GM19468 (cell line): ENCODE data around the gene ARID4B.
"Not testable (repeated sequence)": the region's sequence is repeated elsewhere in the genome, so short reads cannot be mapped to it uniquely, and the experiment has no call there.

Source experiments
- ATAC-seq: cut with Tn5 transposase; IDR thresholded peaks from one replicate; pipeline ENCODE4 v1.9.1; 2021; ENCODE audit warnings: mild to moderate bottlenecking, moderate library complexity, moderate number of reproducible peaks; ENCODE audit not compliant: unreplicated experiment; ENCODE audit errors: extremely low read depth

ARID4B gene

DNA sequence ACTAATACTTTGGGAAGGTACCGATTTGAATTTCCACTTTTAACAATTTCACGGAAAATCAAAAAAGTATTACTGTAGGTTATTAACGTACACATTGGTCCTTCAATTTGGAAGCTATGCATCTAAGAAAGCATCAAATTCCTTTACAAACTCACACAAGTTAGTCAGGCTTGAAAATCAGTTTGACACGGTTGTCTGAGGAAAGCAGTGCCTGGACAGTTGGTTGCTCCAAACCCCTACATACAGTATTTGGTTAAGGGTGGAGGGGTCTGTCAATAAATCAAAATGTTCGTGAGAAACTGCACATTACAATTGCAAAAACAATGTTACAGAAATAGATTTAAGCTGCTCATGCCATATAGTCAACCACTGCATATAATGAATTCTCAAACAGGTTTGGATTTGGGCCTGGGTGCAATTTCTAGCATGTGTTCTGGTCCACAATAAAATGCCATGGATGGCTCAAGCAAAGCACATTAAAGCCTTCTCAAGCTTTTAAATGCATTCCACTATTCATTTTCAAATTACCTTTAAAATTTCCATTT lies 147.0 kb downstream of the ARID4B start:
- ATAC-seq, result no peak

DNA sequence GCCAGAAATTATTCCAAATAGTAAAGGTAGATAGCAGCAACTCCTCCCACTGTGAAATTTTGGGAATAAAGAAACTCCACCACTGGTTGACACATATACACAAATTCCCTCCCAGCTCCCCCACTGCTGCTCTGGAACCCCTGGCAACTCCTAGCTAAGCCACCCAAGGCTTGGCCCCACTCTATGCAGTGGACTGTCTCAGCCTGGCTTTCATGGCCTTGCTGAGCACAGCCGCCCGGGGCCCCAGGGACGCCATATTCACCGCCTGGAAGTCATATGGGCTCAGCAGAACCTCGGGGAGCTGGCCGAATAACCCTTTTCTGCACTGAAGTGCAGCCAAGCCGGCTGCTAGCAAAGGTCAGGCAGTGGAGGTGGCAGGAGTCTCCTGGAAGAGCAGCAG lies 151.5 kb downstream of the ARID4B start:
- no peak for ATAC-seq

DNA sequence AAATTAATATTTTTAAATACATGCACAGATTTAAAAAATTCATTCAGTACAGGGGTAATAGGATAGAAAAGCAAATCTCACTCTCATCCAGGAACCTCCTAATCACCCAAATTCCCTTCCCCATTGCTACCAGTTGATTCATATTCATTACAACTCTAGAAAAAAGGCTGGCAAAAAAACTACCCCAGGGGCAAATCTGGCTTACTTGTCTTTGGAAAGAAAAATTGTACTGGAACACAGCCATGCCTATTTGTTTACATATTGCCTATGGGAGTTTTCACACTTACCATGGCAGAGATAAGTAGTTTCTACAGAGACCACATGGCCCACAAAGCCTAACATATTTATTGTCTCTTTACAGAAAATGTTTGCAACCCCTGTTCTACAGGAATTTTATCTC lies 158.0 kb downstream of the ARID4B start:
- ATAC-seq, result no peak

DNA sequence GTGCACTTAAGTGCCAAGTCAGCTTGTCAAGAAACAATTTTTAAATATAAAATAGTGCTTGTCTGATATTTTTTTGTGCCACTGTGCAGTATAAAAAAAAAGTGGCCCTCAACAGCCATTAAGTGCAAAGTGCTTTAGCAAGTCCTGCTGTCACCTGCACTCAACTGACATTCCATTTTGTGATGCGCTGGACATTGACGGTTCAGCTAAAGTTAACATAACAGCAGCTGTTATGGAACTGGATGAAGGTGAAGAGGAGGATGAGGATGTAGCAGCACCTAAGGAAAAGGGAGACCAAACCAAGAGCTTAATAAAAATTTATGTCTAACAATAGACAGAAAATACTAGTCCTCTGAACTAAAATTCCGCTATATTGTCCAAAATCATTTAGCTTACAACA lies 159.6 kb downstream of the ARID4B start:
- ATAC-seq, result no peak

DNA sequence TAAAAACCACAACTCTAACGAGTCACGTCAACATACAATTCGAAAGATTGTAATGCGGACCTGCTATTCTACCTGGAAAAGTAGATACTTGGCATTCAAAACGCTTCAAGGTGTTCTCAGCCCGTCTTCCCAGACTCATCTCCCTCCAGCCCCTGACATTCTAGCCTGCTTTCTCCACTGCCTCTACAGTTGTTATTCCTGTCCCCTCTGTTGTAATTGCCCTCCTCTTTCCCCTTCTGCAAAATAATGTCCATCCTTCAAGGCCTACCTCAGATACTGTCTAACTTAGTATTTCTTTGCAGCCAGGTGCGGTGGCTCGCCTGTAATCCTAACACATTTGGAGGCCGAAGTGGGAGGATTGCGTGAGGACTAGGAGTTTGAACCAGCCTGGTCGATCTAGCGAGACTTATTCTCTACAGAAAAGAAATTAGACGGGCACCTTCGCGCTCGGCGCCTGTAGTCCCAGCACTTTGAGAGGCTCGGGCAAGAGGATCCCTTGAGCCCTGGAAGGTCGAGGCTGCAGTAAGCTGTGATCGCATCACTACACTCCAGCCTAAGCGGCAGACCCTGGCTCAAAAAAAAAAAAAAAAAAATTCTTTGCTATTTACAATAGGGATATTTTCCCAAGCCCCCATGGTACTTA lies 166.2 kb downstream of the ARID4B start:
- no peak for ATAC-seq

DNA sequence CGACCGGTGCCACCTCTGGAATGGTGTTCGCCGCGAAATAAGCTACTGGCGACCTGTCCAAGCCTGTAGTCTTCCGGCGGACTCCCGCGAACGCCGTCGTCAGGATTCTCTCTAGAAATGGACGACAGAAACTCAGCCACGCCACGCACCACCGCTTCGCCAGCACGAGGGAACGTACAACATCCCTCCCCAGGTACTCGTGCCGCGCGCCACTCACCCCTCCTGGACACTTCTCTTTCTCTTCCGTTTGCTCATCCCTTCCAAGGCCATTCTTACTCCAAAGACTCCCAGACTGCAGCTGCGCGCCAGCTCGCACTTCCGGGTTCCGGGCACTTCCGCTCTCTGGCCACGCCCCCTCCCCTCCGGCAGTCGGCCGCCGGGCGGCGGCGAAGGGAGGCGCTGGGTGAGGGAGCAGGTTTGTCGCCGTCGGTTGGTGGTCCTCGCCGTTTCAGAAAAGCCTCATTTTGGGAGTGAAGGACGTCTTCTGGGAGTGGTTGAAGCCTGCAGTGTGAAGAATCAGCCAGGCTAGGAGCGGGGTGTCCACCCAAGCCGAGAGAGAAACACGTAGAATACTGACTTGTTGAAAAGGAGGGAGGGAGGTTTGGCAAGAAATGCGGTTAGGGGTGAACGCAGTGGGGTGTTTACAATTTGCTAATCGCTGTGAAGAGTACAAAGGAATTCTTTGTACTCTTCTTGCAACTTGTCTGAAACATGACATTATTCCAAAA lies 166.9 kb downstream of the ARID4B start, which contains the start of gene RBM34:
Gene RBM34 (minus strand): TSS at position 294 of the 728 bp plus-strand sequence. CDS start 24 bp downstream, at position 270.
- ATAC-seq, result peak; percentile 58

DNA sequence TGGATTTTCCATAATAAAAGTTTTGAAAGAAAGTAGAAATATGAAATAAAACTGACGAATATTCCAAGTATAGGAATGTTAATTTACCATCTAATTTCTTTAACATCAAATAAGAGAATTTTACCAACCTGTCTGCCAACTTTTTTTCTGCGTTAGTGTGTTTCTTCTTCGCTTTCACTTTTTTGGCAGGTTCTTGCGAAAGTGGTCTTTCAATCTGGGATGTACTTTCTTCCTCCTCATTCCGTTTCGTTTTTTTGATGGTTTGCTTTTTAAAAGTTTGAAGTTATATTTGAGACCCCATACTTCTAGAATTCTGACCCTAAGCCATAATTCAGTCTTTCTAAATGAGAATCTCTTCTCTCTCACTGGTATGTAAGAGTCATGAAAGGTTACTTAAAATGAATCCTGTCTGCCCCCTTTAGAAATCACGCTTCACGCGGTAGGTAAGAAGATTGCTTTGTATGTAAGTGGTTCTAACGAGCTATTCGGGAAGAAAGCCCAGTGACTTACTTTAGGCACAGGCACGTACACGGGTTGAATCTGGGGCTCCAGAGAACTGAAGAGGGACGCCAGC lies 167.5 kb downstream of the ARID4B start:
- ATAC-seq, result no peak

DNA sequence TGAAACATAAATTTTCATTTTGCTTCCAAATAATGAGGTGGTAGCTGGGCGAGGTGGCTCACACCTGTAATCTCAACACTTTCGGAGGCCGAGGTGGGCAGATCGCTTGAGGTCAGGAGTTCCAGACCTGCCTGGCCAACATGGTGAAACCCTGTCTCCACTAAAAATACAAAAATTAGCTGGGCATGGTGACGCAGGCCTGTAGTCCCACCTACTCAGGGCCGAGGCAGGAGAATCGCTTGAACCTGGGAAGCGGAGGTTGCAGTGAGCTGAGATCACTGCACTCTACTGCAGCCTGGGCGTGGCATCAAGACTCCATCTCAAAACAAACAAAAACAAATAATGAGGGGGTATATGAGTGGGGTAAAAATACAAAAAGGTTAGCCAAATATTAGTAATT lies 168.0 kb downstream of the ARID4B start:
- not testable (repeated sequence) for ATAC-seq

DNA sequence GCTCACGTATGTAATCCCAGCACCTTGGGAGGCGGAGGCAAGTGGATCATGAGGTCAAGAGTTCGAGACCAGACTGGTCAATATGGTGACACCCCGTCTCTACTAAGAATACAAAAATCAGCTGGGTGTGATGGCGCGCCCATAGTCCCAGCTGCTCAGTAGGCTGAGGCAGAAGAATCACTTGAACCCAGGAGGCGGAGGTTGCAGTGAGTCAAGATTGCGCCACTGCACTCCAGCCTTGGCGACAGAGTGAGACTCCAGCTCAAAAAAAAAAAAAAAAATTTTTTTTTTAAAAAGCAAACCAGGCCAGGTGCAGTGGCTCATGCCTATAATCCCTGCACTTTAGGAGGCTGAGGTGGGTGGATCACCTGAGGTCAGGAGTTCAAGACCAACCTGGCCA lies 168.7 kb downstream of the ARID4B start:
- ATAC-seq, result not testable (repeated sequence)

DNA sequence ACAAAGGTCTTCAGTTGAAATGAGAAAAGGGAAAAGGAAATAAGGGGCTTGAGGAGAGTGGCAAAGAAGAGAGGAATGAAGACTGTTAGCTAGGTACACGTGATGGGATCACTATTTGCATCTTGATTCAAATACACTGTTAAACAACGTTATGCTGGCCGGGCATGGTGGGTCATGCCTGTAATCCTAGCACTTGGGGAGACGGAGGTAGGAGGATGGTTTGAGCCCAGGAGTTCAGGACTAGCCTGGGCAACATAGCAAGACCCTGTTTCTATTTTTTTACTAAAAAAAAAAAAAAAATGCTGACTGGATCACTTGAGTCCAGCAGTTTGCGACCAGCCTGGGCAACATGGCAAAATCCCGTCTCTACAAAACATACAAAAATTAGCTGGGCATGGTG lies 169.3 kb downstream of the ARID4B start:
- no peak for ATAC-seq

DNA sequence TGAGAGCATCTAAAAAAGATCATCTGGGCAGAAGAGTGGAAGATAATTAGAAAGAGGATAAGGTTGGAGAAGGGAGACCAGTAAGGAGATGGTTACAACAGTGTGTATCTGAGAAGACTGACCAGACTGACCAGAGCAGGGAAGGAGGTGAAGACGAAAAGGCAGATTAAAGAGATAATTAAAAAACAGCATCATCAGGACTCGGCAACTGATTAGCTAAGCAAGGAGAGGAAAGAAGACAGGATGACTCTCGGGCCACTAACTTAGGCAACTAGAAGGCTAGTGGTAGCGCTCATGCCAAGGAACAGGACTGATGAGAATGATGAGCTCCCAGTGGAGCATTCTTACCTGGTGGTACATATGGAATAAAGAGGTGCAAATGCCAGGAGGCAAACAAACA lies 170.8 kb downstream of the ARID4B start:
- ATAC-seq, result no peak

DNA sequence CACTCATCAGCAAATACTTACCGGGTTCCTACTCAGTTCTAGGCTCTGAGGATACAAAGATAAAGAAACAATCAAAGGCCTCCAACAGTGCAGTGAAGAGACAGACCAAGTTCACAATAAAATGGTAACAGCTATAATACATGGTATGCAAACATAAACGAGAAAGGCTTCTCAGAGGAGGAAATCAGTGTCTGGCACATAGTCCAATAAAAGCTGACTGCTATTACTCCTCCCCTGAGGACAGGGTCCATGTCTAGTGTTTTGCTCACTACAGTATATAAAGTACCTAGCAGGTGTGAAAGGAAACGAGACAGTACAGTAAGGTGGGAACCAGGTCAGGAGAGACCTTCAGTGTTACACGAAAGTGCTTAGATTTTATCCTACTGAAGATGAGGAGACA lies 171.2 kb downstream of the ARID4B start:
- ATAC-seq, result no peak

DNA sequence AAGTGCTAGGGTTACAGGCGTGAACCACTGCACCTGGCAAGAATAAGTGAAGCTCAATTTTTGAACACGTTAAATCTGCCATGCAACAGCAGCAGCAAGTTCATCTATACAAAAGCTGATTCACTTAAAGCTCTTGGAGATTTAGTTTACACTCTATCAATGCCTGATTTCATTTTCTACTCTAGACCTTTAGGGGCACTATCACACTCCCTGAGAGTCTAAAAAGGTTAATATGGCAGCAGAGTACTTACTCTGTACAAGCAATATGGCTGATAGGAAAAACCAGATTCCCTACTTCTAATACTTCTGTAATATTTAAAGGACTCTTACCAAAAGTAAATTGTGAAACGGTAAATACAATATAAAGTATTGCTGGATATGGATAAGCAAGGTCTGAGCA lies 171.7 kb downstream of the ARID4B start:
- no peak for ATAC-seq

DNA sequence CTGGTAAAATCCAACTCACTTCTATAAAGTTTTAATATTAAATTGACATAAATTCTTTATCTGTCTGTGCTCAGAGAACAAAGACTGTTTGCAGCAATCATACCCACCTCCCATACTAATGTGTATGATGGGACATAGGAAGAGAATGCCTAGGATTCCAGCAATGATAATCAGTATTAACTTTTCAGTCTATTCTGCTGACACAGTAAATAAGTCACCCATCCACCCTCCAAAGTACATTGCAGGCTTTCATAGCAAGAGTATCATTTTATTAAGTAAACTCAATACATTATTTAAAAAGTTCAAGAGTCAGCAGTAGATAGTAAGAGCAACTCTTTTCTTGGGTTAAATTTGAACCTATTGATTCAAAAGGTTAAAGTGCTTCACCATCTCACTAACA lies 175.7 kb downstream of the ARID4B start:
- ATAC-seq, result no peak

DNA sequence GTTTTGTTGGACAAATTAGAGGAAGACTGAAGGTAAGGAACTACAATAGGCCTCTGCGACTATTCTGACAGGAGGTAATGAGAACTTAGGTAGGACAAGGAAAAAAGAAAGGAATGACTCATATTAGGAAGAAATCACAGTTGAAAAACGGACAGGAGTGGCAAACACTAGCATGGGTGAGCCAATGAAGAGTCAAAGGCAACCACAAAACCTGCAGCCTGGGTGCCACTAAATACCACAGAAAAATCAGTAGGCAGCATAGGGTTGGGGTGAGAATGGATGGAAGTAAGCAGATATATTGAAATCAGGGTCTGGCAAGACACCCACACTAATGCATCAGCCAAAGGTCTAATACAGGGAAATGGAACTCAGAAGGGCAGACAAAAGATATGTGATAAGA lies 176.9 kb downstream of the ARID4B start:
- no peak for ATAC-seq

DNA sequence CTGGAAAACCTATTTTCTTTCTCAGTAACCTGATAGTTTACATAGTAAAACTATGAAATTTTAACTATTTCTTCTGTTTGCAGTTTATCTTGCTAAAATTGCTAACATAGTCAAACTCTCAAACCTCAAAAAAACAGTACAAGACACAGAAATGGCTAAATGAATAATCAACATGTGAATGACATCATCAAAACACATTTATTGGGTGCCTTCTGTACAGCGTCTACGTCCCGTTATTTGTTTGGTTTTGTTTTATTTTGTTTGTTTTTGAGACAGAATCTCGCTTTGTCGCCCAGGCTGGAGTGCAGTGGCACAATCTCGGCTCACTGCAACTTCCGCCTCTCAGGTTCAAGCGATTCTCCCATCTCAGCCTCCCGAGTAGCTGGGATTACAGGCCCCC lies 178.2 kb downstream of the ARID4B start:
- no peak for ATAC-seq

DNA sequence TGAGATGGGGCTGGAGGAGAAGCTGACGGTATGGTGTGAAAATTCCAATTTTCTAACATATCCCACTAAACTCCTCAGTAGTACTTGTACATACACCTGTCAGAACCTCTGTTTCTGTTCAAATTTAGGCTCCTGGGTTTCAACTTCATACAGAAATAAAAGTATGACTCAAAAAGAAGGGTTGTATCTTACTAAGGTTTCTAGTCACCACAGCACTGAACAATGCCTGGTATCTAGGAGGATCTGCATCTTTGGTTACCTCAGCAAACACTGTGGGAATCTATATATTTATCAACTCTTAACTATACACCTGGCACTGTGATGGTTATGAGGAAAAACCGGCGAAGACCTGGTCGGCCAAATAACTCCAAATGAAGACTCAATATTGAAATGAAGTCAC lies 180.7 kb downstream of the ARID4B start:
- no peak for ATAC-seq

DNA sequence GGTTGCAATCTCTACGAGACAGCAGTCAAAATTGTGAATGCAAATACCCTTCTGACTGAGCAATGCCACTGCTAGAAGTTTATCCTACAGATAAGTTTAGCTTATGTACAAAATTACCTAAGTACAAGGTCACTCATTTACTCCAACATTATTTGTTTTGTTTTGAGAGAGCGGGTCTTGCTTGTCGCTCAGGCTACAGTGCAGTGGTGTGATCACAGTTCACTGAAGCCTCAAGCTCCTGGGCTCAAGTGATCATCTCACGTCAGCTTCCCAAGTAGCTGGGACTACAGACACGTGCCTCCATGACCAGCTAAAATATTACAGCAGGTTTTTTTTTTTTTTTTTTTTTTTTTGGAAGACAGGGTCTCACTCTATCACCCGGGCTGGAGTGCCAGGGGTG lies 182.3 kb downstream of the ARID4B start:
- no peak for ATAC-seq

DNA sequence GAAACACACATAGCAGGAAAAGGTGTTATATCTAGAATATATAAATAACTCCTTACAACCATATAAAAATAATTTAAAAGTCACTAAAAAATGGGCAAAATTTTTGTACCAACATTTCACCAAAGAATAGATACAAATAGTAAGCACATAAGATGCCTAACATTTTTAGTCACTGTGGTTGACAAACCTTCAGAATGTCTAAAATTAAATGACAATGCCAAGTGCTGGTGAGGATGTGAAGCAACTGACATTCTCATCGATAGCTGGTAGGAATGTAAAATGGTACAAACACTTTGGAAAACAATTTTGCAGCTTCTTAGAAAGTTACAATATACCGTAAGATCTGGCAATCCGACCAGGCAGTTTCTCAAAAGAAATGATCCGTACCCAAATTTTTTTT lies 185.0 kb downstream of the ARID4B start:
- no peak for ATAC-seq

DNA sequence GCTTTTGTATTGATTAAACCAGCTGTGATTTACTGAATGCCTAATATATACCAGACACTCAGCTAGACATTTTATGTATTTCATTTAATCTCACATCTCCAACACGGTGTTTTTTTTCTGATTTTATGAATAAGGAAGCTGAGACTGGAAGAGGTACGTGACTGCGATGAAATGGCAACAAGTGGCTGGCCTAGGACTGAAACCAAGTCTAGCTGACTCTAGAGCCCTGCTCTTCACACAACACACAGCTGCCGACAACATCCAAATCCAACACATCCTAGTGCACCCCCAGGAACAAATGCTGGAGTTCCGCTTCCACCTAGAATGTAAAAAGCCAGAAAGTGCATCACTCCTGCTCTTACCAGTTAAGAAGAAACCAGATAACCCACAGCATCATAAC lies 188.7 kb downstream of the ARID4B start:
- ATAC-seq, result no peak

DNA sequence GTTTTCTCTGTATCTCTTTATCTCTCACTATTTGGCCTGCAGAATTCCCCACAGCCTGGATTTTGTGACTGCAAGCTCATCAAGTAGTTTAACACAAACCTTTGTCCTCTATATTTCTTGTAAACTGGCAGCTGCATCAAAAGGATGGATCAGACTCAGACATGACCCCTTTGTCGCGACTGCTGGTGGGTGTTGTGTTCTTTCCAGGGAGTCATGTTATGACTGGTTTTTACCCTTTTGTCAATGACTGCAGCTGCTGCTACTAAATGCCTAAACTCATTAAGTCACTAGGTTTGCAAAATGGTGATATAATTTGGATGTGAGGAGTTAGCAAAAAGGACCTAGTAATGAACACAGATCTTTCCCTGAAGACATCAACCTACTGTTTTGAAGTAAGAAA lies 189.2 kb downstream of the ARID4B start:
- no peak for ATAC-seq
